ENCODE data around the gene OCA2.
"Not testable (repeated sequence)": the region's sequence is repeated elsewhere in the genome, so short reads cannot be mapped to it uniquely, and the experiment has no call there.

The OCA2 gene

DNA sequence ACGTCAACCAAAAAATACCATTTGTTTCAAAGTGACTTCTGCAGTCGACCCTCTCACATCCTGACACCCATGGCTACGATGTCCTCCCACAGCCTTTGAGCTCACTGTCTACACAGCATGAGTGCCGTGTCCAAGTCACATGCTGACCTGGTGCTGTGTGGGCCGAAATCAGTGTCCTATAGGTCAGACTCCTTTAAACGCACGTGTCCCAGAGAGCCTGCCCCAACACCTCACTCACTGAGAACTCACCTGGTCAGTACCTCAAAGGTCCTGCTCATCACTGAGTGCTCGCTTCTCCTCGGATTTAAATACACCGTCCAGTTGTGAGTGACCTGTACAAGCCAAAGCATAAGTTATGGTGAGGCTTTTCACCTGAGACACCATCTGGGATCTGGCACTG is 83.3 kb downstream of the OCA2 start:
- no peak overlapping the region for H3K4me3 ChIP-seq (ENCODE audit: control insufficient read depth, low read depth, low read length)
- no peak for DNase-seq (ENCODE audit: low read depth)
- TF ChIP-seq, protein P1, sequence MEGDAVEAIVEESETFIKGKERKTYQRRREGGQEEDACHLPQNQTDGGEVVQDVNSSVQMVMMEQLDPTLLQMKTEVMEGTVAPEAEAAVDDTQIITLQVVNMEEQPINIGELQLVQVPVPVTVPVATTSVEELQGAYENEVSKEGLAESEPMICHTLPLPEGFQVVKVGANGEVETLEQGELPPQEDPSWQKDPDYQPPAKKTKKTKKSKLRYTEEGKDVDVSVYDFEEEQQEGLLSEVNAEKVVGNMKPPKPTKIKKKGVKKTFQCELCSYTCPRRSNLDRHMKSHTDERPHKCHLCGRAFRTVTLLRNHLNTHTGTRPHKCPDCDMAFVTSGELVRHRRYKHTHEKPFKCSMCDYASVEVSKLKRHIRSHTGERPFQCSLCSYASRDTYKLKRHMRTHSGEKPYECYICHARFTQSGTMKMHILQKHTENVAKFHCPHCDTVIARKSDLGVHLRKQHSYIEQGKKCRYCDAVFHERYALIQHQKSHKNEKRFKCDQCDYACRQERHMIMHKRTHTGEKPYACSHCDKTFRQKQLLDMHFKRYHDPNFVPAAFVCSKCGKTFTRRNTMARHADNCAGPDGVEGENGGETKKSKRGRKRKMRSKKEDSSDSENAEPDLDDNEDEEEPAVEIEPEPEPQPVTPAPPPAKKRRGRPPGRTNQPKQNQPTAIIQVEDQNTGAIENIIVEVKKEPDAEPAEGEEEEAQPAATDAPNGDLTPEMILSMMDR (conservative IDR thresholded peaks at IDR 0.05; ENCODE audit: control insufficient read depth, insufficient read depth, low read depth, low read length): no peak

- H3K4me3 ChIP-seq (ENCODE audit: control insufficient read depth, low read depth, low read length): no peak overlapping the region
- DNase-seq (ENCODE audit: low read depth): no peak
- TF ChIP-seq, protein P1 (conservative IDR thresholded peaks at IDR 0.05; ENCODE audit: control insufficient read depth, insufficient read depth, low read depth, low read length): no peak
Measured at GRCh38 chr15:28014623-28015200, 84.4 kb downstream of the OCA2 start.

GRCh38 chr15:28013976-28014375 is 85.1 kb downstream of the OCA2 start:
- H3K4me3 ChIP-seq (ENCODE audit: control insufficient read depth, low read depth, low read length): no peak overlapping the region
- TF ChIP-seq, protein P1 (conservative IDR thresholded peaks at IDR 0.05; ENCODE audit: control insufficient read depth, insufficient read depth, low read depth, low read length): no peak
- no peak for DNase-seq (ENCODE audit: low read depth)

GRCh38 chr15:28013480-28013879 is 85.6 kb downstream of the OCA2 start:
- H3K4me3 ChIP-seq (ENCODE audit: control insufficient read depth, low read depth, low read length): no peak overlapping the region
- no peak for DNase-seq (ENCODE audit: low read depth)
- TF ChIP-seq, protein P1 (conservative IDR thresholded peaks at IDR 0.05; ENCODE audit: control insufficient read depth, insufficient read depth, low read depth, low read length): no peak

GRCh38 chr15:28012231-28012630 is 86.9 kb downstream of the OCA2 start:
- TF ChIP-seq, protein P1 (conservative IDR thresholded peaks at IDR 0.05; ENCODE audit: control insufficient read depth, insufficient read depth, low read depth, low read length): no peak
- no peak overlapping the region for H3K4me3 ChIP-seq (ENCODE audit: control insufficient read depth, low read depth, low read length)
- DNase-seq (ENCODE audit: low read depth): no peak

GRCh38 chr15:28008175-28008574 is 90.9 kb downstream of the OCA2 start:
- not testable (repeated sequence) for H3K4me3 ChIP-seq (ENCODE audit: control insufficient read depth, low read depth, low read length); DNase-seq (ENCODE audit: low read depth)

- TF ChIP-seq, protein P1 (conservative IDR thresholded peaks at IDR 0.05; ENCODE audit: control insufficient read depth, insufficient read depth, low read depth, low read length): no peak
- H3K4me3 ChIP-seq (ENCODE audit: control insufficient read depth, low read depth, low read length): no peak overlapping the region
- no peak for DNase-seq (ENCODE audit: low read depth)
Measured at GRCh38 chr15:28006116-28006905, 92.8 kb downstream of the OCA2 start.
